A172 (cell line): ENCODE data around the gene GTF3A. TPM values are rescaled to one million over a fixed set of nuclear protein-coding genes. Genes with fewer than 3 reads are reported as not detected.

Experiments
- DNase-seq: peaks from one replicate; pipeline ENCODE4 v3.0.0-alpha.2; 2015; ENCODE audit warnings: low spot score
- total RNA-seq: library from RNA; depleted of rRNA; stranded (reverse); fragments of >200 nt; shearing (Covaris generic); gene quantifications from 2 replicates; pipeline ENCODE4 v1.2.3, GENCODE V29; 2014

The GTF3A gene
- total RNA-seq, 1 experiment from 2014 or later: 155 TPM

DNA sequence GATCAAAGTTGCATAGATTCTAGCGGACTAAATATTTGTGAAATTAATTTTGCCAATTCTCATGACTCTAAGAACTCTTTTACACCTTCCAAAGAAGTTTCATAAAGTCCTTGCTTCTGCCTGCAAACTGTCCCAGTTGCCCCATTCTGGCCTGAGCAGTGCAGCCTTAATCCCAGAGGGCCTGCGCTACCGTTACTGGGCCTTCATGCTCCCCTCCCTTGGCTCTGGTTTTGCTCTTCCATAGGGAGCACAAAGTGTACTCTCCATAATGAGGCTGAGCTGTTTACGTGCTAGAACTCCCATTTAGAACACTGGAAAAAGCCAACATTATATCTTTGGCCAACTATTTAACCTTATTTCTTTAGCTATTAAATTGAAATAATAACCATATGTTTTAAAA lies 23.9 kb downstream of the GTF3A start:
- no peak for DNase-seq

DNA sequence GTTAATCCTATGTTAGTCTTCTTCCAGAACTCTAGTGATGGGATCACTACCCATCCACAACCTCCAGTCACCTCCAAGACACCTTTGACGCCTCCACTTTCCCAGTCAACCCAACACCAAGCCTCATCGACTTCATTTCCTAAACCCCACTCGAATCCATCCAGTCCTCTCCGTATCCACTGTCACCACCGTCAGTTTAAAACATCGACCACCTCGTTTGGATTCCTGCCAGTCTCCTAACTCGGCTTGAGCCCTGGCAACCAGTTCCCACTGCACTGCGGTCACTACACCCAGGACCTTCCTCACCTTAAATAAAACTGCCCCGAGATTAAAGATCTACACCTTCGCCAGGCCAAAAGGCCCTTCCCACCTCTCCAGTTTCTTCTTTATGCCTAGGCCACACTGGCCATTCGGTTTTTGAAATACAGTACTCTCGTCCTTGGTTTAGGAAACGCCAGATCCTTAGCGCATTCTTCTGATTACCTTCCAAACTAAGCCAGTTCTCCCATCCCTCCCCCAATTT lies 24.7 kb downstream of the GTF3A start:
- DNase-seq: no peak

DNA sequence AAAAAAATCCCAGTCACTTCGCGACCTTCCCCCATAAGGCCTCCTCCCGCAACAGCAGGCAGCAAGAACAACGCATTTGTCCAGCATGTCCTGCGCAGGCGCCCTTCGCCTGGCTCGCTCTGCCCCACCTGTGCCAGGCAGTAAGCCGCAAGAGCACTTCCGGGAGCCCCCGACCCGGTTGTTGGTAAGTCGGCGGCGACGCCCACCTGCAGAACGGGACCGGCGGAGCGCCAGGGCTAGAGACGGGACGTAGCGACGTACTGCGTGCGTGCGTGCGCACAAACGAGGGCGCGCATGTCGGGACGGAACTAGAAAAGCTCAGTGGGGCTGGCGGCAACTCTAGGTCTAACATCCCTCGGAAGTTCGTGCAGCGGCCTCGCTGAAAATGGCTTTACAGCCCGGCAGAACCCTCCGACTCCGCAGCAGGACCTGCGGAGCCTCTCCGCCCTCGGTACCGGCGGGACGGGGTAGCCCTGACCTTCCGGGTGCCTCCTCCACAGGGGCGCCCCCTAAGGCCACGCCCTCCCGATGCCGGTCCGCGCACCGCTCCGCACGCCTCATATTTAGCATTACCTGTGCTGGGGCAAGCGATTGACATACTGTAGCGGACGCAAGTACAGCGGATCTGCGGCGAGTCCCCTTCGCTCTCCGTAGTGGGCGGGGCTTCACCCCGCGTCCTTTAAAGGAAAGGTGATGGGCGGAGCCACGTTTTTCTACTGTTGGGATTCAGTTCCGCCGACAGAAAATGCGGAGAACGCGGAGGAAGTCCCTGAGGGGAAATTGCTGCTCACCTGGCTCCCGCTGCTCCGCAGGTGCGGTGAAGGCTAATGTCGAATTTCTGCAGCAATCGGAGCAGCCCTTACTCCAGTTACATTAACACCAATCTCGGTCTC lies 25.8 kb downstream of the GTF3A start, which contains the start of gene MTIF3:
Gene MTIF3, minus strand, starts transcription at position 629 of the 893 bp plus-strand sequence. CDS start 10,116 bp downstream, outside the sequence.
- DNase-seq: peak; percentile 81

DNA sequence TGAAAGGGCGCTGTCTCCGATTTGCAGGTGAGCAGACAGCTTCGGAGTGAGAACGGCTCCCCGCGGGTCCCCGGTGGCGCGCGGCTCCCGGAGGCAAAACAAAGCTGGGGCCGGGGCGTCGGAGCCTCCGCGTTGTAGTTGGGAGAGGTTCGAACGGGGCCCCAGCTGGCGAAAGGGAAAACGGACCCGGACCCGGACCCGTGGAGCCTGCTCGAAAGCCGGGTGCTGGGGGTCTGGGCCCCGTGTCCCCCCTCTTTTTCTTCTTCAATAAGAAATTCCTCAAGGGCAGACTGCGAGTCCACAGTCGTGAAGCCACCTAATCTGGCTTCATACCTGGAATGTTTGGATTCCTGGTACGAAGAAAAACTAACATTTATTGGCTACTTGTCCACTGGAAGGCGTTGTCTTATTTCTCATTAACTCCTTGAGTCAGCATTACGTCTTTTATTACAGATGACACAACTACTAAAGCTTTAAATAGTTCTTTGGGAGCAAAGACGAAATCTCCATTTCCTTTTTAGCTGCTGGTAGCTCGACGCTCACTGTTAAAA lies 26.6 kb downstream of the GTF3A start:
- peak; percentile 44 for DNase-seq

DNA sequence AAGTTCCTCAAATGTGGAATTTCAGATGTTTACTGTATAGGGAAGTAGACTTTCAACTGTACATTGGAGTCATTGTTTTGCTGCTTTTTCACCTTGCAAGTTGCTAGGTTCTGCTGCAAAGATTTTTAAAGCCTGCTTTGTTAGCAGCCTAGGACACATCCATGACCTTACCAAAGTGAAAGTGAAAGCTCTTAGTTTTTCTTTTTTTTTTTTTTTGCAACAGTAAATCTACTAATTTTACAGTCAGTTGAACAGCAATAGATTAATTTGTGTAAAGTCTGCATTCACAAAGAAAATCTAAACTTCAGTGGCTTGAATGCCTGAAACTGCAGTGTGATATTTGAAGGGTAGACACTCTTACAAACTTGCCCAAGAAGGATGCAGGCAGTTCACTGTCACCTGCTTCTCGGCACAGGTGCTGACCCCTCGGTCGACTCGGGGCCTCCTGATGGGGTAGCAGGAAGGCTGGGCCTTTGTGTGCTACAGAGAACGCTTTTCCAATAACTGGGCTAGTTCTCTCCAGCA lies 31.0 kb downstream of the GTF3A start:
- DNase-seq: no peak

DNA sequence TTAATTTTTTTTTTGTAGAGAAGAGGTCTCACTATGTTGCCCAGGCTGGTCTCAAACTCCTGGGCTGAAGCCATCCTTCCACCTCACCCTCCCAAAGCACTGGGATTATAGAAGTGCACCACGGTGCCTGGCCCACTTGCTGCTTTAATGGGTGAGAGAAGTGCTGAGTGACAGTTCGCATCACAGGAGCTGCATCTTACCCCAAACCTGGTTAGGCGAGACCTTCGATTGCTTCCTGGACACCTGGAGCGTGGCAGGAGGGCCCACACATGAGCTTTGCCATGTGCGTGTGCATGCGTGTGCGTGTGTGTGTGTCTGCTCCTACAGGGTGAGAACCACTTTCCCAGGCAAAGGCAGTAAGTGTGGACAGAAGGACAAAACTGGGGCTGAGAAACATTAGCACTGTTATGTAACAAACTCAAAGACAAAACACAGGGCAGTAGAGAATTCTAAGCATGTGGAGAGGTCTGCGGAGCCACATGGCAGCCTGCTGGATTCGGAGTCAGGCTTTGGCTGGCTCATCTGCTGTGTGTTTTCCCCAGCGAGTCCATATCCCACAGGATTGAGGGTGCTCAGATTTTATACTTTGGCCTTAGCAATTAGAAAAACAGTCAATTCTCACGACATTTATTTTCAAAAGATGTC lies 37.6 kb downstream of the GTF3A start:
- DNase-seq: no peak

DNA sequence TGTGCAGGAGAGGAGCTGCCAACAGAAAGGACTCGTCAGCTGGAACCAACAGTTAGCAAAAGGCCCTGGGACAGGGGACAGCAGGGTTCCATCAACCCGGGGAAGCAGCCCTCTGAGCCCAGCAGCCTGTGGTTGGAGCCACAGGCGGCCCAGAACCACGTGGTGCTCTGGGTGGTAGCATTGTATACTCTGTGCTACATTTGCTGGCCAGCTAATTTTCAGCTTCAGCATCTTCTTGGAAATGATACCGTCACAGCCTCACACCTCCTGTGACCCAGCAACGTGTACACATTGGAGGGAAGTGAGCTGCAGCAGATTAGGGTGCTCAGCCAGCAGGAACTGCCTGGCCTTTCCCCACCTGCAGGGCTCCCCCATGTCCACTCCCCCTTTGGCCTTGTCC lies 39.1 kb downstream of the GTF3A start:
- no peak for DNase-seq

DNA sequence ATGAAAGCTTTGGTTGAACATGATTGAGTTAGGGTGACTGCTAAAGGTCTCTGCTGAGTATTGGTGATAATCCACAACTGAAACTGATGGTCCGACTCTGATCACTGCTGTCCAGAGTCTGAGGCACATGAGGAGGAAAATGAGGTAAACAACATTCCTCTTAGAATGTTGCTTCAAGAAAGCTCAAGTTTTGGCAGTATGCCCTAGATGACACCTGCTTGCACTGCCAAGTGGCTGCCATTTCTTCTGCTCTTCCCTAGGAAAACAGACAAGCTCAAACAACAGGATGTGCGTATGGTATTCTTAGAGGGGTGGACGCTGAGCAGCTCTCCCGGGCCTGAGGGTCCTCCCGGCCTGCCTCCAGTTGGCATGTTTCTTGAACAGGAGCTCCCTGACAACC lies 41.2 kb downstream of the GTF3A start:
- DNase-seq: no peak

DNA sequence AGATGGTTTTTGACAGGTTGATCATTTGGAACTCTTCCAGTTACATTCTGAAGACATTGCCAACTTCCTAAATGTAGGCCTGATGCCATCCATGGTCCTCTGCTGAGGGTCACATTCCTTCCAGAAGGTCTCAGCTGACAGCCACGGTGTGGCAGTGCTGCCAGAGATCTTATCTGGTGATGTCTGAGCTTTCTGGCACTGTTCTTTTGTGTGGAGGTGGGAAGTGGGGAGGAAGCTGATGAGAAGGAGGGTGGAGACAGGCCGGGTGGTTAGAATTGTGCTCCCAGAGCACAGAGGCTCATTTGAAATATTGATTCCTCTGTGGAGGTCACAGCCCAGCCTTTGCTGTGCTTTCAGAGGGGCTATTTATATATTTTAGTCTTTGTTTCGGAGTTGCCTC lies 42.1 kb downstream of the GTF3A start:
- DNase-seq: no peak

DNA sequence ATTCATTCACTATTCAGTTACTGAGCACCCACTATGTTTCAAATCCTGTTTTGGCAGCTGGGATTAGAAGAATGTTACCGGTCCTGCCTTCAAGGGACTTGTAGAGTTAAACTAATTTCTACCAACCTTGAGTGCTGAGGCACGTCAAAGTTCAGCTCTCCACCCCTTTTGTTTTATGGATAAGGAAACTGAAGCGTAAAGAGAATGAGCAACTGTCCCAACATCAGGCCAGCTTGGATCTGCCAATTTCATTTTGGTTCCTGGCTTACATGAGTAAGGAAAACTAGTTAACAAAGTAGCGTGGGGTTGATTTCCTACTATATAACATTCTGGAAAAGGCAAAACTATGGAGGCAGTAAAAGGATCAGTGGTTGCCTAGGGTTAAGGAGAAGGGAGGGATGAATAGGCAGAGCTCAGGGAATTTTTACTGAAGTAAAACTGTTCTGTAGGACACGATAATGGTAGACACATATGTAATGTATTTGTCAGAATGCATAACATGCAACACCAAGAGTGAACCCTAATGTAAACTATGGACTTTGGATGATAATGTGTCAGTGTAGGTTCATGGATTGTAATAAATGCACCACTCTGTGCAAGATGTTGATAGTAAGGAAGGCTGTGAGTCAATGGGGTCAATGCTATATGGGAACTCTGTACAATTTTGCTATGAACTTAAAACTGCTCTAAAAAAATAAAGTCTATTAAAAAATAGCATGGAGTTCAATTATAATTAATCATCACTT lies 45.8 kb downstream of the GTF3A start:
- no peak for DNase-seq

DNA sequence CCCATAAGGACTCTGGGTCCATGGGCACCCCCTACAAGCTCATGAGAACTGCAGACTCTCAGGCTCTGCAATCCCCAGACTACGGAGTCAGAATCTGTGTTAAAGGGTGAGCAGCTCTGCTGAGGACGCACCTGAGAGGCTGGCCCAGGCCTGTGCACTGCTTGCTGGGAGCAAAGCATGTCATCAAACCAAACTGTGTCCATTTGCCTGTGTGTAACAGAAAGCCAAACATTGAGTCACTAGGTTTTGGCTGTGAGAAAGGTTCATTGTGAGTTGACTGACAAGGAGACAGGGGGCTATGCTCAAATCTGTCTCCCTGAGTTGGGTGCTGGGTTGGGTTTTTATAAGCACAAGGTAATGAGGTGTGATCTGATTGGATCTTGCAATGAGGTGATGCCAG lies 48.0 kb downstream of the GTF3A start:
- no peak for DNase-seq

DNA sequence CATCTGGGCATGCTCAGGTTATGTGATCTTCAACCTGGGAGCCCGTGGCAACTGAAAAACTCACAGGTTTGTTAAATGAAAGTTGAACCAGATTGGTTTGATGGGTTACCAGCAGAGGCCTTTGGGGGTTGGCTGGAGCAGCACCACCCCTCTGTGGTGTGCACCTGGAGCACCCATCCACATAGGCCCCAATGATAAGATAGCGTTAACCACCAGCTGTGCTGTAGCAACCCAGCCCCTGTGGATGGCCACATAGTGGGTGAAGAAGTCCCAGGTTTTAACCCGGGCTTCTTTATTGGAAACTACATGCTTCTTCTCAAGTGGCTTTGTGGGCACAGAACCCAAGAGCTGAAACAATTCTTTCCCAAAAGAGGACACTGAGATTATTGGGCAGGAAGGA lies 48.5 kb downstream of the GTF3A start:
- DNase-seq: no peak

DNA sequence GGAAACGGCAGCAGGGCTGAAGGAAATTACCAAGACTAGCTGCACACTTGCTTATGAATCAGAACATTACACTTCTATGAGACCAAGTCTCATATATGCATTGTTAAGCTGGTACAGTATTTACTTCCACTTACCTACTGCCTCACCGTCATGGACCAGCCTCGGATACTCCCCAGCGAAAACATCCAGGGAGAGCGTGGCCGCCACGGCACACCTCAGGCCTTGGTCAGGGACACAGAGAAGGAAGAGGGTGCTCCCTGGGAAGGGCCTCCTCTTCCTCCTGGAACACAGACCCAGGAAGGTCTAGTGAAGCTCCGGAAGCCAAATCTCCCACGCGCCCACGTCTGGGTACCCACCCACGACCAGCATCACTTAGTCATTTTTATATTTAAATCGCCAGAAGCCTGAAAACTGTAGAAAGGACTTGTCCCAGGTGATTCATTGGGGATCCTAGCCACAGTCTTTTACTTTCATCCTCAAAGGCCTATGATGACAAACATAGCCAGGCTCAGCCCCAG lies 50.4 kb downstream of the GTF3A start:
- no peak for DNase-seq

DNA sequence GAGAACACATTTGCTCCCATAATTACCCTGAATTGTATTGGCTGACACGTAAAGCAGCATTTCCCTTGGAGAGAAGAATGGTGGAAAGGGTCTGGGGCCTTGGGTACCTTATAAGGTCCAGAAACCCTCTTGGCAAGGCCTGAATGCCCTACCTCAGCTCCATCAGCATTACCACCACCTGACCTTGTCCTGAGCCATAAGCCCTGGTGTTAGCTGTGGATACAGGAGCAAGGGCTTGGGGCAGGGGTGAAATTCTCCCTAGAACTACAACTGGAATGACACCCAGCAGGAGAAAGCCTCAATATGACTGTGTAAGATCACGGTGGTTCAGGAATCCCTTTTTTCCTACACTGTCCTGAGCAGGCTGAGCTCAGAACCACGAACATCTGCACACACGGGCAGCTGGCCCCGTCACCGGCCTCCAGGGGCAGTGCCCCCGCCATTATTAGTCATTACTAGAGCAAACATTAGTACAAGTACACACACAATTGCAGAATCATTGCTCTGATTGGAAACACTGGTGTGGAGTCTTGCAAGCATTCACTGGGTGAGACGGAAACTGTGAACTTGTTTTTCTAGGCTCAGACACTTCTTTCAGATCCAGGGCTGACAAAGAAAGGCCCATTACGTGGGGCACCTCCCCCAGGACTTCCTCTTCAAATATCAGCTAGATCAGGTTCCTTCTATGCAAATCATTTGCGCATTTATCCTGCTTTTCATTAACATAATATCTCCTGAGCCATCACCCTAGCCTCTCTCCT lies 52.7 kb downstream of the GTF3A start:
- DNase-seq: no peak

DNA sequence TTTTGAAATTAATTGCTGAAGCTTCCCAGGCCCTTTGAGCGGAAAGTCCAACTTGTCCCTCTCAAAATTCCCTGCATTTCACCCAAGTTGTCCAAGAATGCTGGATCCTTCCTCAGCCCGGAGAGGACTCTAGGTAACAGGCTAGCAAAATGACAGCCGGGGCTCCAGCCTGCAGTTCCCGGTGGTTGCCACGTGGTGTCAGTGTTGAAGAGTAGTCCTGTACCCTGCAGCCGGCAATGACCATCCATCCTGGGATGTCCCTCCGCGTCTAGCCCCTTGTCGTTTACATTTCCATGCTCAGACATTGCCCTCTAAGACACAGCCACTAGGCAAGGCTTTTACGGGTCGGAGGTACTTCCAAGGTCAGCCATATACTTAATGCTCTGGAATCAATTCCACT lies 57.3 kb downstream of the GTF3A start:
- peak; percentile 4 for DNase-seq

DNA sequence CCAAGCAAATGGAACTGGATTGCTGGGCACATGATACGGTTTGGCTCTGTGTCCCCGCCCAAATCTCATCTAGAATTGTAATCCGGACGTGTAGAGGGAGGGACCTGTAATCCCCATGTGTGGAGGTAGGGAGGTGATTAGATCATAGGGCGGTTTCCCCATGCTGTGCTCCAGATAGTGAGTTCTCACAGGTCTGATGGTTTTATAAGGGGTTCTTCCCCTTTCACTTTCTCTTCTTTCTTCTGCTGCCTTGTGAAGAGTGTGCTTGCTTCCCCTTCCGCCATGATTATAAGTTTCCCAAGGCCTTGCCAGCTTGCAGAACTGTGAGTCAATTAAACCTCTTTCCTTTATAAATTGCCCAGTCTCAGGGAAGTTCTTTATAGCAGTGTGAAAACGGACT lies 58.6 kb downstream of the GTF3A start:
- DNase-seq: no peak

DNA sequence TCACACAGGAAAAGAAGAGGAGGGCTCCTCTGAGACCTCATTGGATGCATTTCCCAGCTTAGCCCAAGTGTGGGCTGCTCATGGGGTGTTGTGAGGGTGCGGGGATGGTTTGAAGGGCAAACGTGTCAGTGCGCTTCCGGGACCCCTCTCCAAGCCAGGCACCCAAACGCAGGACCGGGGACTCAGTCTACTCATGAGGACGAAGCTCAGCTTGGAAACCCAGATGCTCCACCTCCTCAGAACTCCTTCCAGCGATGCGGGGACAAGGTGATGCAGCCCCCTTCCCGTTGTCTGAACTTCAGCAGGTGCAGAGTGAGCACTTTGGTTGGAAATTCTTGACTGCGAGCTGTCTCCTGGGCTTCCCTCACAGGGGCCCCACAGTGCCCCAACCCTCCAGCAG lies 59.0 kb downstream of the GTF3A start:
- DNase-seq: no peak
